OCI-LY1 (cell line): ENCODE measurements around the gene DIP2B.

Experiments used
- EZH2 ChIP-seq: fragments of 200-600 bp; sonication (generic), shearing (Covaris generic); IDR thresholded peaks from 2 replicates; pipeline ENCODE4 v1.8.0; 2017; ENCODE audit warnings: borderline replicate concordance, mixed run types, mild to moderate bottlenecking, antibody characterized with exemption, low read length, moderate library complexity, mixed read lengths
- TF ChIP-seq, protein P1 (sequence below): fragments of 200-600 bp; sonication (generic), shearing (Covaris generic); IDR thresholded peaks from 2 replicates; pipeline ENCODE4 v1.5.1; 2017; ENCODE audit warnings: mild to moderate bottlenecking, antibody characterized with exemption, low read length, moderate library complexity, mixed read lengths

DNA sequence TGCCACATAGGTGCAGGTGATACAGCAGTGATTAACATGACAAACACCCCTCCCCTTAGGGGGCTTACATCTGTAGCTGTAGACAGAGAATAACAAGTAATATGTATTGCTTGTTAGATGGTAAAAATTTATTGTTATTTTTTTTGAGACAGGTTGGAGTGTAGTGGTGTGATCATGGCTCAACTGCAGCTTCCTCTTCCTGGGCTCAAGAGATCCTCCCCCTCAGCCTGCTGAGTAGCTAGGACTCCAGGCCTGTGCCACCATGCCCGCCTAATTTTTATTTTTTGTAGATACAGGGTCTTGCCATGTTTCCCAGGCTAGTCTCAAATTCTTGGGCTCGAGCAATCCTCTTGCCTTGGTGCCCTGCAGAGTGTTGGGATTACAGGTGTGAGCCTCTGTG, 19.8 kb downstream of the DIP2B start:
- TF ChIP-seq, protein P1, sequence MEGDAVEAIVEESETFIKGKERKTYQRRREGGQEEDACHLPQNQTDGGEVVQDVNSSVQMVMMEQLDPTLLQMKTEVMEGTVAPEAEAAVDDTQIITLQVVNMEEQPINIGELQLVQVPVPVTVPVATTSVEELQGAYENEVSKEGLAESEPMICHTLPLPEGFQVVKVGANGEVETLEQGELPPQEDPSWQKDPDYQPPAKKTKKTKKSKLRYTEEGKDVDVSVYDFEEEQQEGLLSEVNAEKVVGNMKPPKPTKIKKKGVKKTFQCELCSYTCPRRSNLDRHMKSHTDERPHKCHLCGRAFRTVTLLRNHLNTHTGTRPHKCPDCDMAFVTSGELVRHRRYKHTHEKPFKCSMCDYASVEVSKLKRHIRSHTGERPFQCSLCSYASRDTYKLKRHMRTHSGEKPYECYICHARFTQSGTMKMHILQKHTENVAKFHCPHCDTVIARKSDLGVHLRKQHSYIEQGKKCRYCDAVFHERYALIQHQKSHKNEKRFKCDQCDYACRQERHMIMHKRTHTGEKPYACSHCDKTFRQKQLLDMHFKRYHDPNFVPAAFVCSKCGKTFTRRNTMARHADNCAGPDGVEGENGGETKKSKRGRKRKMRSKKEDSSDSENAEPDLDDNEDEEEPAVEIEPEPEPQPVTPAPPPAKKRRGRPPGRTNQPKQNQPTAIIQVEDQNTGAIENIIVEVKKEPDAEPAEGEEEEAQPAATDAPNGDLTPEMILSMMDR = no peak
- no peak for TF ChIP-seq EZH2
